GM13977 (cell line): ENCODE data around the gene OXSR1.

Experiments used
- DNase-seq: peaks from one replicate; pipeline ENCODE4 v3.0.0; 2012; ENCODE audit warnings: low spot score
- in situ Hi-C: fragments of 300-500 bp; cut with MboI; formaldehyde crosslinking; loops from one replicate; pipeline ENCODE4 v1.12.0; 2022; ENCODE audit warnings: low sequenced_read_pairs, low pct_unique_long_range_greater_than_20kb, mixed read lengths, inconsistent platforms; ENCODE audit not compliant: unreplicated experiment
- TF ChIP-seq, protein P1 (sequence below): IDR thresholded peaks from 2 replicates; pipeline ENCODE4 v1.5.1; 2012; ENCODE audit warnings: mild to moderate bottlenecking, control low read depth; ENCODE audit not compliant: insufficient read depth; ENCODE audit errors: extremely low read depth, missing control alignments

OXSR1 gene

GRCh38 chr3:38140326-38141172, 24.8 kb upstream of the OXSR1 start:
- no peak for DNase-seq
- TF ChIP-seq, protein P1, sequence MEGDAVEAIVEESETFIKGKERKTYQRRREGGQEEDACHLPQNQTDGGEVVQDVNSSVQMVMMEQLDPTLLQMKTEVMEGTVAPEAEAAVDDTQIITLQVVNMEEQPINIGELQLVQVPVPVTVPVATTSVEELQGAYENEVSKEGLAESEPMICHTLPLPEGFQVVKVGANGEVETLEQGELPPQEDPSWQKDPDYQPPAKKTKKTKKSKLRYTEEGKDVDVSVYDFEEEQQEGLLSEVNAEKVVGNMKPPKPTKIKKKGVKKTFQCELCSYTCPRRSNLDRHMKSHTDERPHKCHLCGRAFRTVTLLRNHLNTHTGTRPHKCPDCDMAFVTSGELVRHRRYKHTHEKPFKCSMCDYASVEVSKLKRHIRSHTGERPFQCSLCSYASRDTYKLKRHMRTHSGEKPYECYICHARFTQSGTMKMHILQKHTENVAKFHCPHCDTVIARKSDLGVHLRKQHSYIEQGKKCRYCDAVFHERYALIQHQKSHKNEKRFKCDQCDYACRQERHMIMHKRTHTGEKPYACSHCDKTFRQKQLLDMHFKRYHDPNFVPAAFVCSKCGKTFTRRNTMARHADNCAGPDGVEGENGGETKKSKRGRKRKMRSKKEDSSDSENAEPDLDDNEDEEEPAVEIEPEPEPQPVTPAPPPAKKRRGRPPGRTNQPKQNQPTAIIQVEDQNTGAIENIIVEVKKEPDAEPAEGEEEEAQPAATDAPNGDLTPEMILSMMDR, result no peak
- in situ Hi-C loops, result no loop called here

GRCh38 chr3:38141173-38141951, 24.0 kb upstream of the OXSR1 start:
- TF ChIP-seq, protein P1, result no peak
- DNase-seq, result no peak
- in situ Hi-C loops, result no loop called here

DNA sequence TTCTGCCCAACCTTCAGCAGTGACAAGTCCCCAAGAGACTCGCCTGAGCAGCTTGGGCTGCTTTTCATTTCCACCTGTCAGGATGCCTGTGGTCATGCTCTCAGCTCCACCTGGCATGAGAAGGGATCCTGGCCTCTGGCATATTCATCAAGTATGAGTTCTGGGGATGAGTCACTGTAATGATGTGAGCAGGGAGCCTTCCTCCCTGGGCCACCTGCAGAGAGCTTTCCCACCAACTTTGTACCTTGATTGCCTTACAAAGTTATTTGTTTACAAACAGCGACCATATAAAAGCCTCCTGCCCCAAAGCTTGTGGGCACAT, 23.4 kb upstream of the OXSR1 start:
- TF ChIP-seq, protein P1, result no peak
- in situ Hi-C loops, result no loop called here
- DNase-seq, result no peak

- DNase-seq, result no peak
- TF ChIP-seq, protein P1, result no peak
- in situ Hi-C loops, result no loop called here
Observed at GRCh38 chr3:38142959-38143358, 22.4 kb upstream of the OXSR1 start.

- TF ChIP-seq, protein P1, result no peak
- in situ Hi-C loops, result no loop called here
- no peak for DNase-seq
Observed at GRCh38 chr3:38143511-38143910, 21.8 kb upstream of the OXSR1 start.

DNA sequence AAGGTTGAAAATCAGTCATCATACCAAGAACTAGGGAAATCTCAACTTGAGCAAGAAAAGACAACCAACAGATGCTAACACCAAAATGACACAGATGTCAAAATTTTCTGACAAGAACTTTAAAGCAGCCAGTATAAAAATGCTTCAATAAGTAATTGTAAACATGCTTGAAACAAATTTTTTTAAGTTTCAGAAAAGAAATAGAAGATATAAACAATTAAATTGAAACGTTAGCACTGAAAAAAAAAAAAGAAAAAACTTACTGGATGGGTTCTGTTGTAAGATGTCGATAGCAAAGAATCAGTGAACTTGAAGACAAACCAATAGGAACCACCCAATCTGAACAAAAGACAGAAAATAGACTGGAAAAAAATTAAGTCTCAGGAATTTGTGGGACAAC, 18.8 kb upstream of the OXSR1 start:
- TF ChIP-seq, protein P1, result no peak
- DNase-seq, result no peak
- in situ Hi-C loops, result no loop called here
